OCI-LY7 (cell line): ENCODE measurements around the gene COQ8A.

Source experiments
- CTCF ChIP-seq: fragments of 200-600 bp; sonication (generic); conservative IDR thresholded peaks from 2 replicates; pipeline ENCODE4 v1.5.1; 2014; ENCODE audit warnings: mild to moderate bottlenecking, antibody characterized with exemption, low read length, moderate library complexity, mixed read lengths
- EZH2phosphoT487 ChIP-seq: fragments of 200-600 bp; sonication (generic); IDR thresholded peaks from 2 replicates; pipeline ENCODE4 v1.6.1; 2018; ENCODE audit warnings: low read depth, borderline replicate concordance, mild to moderate bottlenecking, mixed run types, antibody characterized with exemption, low read length, moderate library complexity, mixed read lengths

- TF ChIP-seq CTCF (no peak), EZH2phosphoT487 (no peak)
Observed at GRCh38 chr1:226974544-226975258, 34.6 kb downstream of the COQ8A start.
